Stimulated activated CD4-positive, alpha-beta T cell treated with anti-CD3 and anti-CD28 coated beads, Interleukin-15, amount 100 ng/mL, for 24 hours (primary cell): Measurements from ENCODE around the gene SRRM2.
"Not testable (repeated sequence)": the region's sequence is repeated elsewhere in the genome, so short reads cannot be mapped to it uniquely, and the experiment has no call there.

Experiments
- DNase-seq: peaks from one replicate; pipeline ENCODE4 v3.0.0-alpha.2; 2020

SRRM2 gene

GRCh38 chr16:2715519-2715918 is 36.9 kb upstream of the SRRM2 start:
- DNase-seq, result peak; percentile 83

DNA sequence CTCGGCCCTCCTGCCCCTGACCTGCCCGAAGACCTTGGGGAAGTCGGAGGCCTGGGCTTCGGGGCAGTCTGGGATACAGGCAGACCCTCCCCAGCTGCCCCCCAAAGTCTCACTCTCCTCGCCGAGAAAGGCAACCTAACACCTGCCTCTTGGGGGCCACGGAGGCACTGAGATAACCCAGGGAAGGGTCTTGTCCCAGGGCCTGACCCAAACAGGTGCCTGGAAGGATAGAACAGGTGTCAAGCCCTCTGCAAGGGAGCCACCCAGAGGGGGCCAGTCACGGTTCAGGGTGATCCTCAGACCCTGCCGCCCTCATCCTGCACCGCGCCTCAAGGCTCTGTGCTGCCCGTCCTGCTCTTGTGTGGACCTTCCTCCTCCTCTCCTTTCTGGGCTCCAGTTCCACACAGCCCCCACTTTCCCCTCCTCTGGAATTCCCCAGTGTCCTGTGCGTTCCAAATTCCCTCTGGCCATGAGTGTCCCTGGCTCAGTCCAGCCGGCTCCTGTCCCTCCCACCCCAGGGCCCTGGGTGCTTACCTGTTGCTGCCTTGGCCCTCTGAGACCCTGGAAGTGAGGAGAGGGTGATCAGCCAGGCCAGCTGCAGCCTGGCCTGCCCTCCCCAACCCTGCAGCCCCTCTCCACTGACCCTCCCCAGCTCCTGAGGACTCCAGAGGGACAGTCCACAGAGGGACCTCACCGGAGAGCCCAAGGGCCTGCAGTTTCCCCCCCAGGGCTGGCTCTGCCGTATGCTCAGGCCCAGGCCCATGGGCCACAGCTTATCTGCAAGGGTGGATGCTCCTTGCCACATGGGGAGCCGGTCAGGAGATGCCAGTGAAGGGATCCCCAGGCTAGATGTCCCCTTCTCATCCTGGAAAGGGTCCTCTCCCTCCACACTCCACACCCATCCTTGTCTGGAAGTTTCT is 36.2 kb upstream of the SRRM2 start:
- DNase-seq, result no peak

DNA sequence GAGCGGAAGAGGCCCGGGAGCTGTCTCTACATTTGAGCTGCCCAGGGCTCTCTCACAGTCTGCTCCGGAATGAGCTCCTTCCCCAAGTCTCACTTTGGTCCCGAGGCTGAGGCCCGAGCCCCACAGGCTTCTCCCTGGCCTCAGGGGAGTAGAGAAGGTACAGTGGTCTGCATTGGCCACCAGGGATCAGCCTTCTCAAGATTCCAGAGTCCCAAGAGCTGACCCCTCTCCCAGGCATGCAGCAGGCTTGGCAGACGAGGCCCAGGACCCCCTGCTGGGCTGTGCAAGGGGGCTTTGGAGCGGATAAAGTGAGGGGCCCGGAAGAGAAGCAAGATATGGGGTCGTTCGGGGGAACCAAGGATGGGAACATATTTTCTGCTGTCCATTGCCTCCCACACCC is 35.5 kb upstream of the SRRM2 start:
- DNase-seq, result no peak

- DNase-seq, result no peak
Observed at GRCh38 chr16:2717383-2718263, 34.8 kb upstream of the SRRM2 start.

DNA sequence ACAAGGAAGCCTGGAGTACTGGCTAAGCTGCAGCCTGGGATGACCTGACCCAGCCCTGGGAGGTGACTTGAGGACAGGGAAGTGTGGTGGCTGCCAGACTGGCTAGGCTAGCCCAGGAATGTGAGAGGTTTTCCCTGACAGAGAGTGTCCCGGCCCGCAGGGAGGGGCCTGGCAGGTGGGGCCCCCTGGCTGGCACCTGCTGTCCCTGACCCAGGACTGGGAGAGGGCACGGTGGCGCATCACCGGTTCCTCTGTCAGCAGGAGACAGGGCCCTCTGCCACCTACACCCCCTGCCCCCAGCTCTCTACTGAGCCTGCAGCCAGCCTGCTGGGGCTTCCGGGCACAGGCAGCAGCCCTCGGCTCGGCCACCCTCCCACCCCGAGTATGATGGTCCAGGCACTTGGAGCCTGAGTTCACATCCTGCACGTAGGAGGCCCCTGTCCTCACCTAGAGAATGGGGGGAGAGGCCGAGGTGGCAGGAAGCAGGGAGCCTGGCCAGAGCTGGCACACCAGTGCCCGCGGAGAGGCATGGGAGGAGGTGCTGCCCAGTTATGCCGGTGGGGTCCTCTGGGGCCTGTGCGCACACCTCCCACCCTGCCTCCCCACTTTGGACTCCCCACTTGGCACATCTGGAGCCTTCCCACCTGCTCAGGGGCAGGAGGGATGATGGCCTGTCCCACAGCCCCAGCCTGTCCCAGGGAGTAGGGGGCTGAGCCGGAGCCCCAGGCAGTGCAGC is 32.9 kb upstream of the SRRM2 start:
- DNase-seq, result no peak

- DNase-seq, result no peak
Observed at GRCh38 chr16:2720064-2720457, 32.4 kb upstream of the SRRM2 start, which contains the start of gene PRSS27. Gene PRSS27, minus strand, starts transcription at chr16:2720224. Its CDS starts 64 bp downstream, at chr16:2720160.

DNA sequence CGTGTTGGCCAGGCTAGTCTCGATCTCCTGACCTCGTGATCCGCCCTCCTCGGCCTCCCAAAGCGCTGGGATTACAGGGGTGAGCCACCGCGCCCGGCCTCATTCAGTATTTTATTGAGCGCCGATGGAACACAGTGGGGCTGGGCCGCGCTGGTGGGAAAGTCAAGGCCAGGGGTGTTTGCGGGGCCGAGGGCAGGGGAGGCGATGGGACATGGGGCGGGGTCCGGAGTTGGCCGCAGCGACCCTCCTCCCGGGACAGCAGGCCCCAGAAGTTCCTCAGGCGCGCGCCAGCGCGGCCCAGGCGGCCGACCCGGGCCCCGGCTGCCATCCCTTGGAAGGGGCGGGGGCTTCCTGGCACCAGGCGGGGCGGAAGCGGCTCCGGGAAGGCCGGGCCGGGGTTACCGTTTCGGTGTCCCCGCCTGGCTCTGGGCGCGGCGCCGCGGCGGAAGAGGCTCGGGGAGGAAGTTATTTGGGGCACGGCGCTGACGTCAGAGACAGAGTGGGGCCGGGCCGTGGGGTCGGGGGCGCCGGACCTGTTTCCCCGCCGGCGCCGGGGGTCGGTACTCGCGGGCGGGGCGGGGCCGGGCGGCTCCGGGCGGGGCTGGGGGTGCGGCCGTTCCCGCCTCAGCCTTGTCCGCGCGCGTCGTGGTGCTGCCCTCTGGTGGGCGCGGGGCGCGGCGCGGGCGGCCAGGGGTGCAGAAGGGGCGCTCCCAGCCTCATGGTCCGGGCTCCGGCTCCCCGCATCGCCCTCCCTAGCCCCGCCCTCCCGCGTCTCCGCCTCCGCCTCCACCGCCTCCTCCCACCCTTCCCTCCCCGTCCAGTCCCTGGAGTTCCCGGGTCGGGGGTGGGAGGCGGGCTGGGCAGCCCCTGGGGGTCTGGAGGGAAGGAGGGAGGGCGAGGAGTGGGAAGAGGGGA is 31.5 kb upstream of the SRRM2 start:
- DNase-seq, result peak; percentile 93

DNA sequence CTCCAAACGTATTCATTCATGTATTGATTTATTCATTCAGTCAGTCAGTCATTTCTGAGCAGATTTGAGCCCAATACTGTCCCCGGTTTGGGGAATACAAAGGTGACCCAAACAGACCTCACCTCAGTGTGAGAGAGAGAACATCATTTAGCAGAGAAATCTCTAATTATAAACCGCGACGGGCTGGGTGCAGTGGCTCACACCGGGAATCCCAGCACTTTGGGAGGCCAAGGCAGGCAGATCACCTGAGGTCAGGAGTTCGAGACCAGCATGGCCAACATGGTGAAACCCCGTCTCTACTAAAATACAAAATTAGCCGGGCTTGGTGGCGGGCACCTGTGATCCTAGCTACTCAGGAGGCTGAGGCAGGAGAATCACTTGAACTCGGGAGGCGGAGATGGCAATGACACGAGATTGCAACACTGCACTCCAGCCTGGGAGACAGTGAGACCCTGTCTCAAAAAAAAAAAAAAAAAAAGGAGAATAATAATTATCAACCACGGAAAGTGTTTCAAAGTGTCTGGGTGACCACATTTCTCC is 30.7 kb upstream of the SRRM2 start:
- DNase-seq, result not testable (repeated sequence)

- no peak for DNase-seq
Observed at GRCh38 chr16:2724088-2724676, 28.3 kb upstream of the SRRM2 start.

- no peak for DNase-seq
Observed at GRCh38 chr16:2724816-2725348, 27.6 kb upstream of the SRRM2 start.

- no peak for DNase-seq
Observed at GRCh38 chr16:2726923-2727322, 25.5 kb upstream of the SRRM2 start.

- DNase-seq, result no peak
Observed at GRCh38 chr16:2728034-2728433, 24.4 kb upstream of the SRRM2 start.

DNA sequence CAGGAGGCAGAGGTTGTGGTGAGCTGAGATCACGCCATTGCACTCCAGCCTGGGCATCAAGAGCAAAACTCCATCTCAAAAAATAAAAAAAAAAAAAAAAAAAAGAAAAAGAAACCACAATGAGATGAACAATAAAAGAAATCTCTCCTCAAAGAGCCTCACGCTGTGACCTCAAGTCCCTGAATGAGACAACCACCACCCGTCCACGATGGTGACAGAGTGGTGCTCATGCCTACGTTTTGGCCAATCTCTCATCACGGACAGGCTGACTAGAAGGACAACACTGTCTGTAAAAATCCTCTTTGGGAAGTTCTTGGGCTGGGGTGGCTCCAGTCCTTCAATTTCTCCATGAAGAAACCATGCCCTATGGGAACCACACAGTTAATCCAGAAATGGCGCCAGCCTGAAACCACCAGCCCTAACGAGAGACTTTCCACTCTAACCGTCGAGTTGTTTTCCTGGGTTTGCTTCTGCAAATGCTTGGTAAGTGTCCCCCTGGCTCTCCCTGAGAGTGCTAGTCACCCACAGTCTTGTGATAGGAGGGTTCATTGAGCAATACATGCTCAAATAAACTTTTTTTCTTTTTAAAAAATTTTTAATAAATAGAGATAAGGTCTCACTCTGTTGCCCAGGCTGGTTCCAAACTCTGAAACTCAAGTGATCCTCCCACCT is 17.5 kb upstream of the SRRM2 start:
- no peak for DNase-seq

- no peak for DNase-seq
Observed at GRCh38 chr16:2736476-2737237, 15.8 kb upstream of the SRRM2 start.

GRCh38 chr16:2737238-2737605 is 15.2 kb upstream of the SRRM2 start:
- no peak for DNase-seq

DNA sequence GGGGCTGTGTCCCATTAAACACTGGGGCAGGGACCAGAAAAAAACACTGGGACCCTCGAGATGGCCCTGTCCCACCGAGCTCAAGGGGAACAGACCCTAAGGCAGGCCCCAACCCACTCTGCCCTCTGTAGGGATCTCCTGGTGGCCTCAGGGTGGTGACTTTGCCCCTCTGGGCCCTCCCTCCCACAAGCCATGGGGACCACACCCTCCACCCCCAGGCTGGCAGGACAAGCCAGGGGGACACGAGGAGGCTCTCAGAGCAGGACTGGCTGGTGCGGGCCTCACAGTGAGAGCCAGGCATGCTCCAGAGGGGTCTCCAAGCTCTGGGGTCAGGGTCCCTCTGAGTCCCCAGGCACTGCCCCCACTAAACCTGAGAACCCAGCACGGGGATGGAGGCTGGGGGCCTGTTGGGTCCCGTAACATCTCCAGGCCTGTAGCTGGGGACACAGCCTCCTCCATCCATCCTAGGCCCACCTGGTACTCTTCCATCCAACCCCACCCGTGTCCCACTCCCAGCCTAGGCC is 14.5 kb upstream of the SRRM2 start:
- DNase-seq, result no peak

- DNase-seq, result no peak
Observed at GRCh38 chr16:2738615-2739014, 13.8 kb upstream of the SRRM2 start.

DNA sequence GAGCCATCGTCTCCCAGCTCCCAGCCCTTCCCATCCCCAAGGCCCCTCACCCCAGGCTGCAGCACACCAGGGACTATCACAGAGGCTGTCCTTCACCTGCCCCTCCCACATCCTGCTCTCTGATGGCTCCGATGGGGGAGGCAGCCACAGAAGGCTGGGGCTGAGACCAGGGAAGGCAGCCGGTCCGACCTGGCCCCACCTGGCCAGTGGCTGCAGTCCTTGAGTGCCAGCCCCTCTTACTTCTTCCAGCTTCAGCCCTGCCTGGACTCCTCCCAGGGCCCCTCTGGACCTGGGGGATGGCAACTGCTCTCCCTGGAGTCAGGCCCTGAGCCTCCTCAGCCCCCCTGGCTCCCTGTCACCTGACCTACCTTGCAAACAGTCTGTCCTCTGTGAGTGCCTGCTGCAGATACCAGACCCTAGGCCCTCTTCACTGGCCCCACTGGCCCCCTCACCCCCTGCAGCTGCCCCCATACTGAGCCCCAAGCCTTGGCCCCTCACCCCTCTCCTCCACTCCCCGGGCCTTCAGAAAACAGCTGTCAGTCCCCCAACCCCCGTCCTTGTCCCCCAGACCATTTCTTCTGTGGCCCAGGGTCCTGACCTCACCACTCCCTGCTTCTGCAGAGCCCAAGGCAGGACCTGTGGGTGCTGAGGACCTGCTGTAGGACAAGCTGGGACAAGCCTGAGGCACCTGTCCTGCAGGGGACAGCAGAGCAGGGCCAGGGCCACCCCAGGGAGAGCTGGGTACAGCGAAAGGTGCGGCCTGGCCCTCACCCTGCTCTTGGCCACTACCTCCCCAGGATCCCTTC is 12.6 kb upstream of the SRRM2 start:
- no peak for DNase-seq
